Measurements from ENCODE around the gene C3orf70.

C3orf70 gene

GRCh38 chr3:185152410-185153170, at the start of gene C3orf70:
C3orf70 (minus strand) TSS chr3:185153060; CDS start chr3:185152823, 237 bp downstream.
- H3K4me3 ChIP-seq (ENCODE audit: low read depth, low read length) = peak within 1 kb of the TSS; percentile 54

GRCh38 chr3:185200639-185201038, 47.8 kb upstream of the C3orf70 start:
- no peak overlapping the region for H3K4me3 ChIP-seq (ENCODE audit: low read depth, low read length)

- no peak overlapping the region for H3K4me3 ChIP-seq (ENCODE audit: low read depth, low read length)
These were observed 46.8 kb upstream of the C3orf70 start for GRCh38 chr3:185199671-185200070.

- no peak overlapping the region for H3K4me3 ChIP-seq (ENCODE audit: low read depth, low read length)
These were observed 46.3 kb upstream of the C3orf70 start for GRCh38 chr3:185199206-185199605.

GRCh38 chr3:185197068-185197467, 44.2 kb upstream of the C3orf70 start:
- H3K4me3 ChIP-seq (ENCODE audit: low read depth, low read length) = no peak overlapping the region

- H3K4me3 ChIP-seq (ENCODE audit: low read depth, low read length) = no peak overlapping the region
These were observed 42.8 kb upstream of the C3orf70 start for GRCh38 chr3:185195652-185196051.

- no peak overlapping the region for H3K4me3 ChIP-seq (ENCODE audit: low read depth, low read length)
These were observed 36.0 kb upstream of the C3orf70 start for GRCh38 chr3:185188816-185189215.

GRCh38 chr3:185187391-185187790, 34.5 kb upstream of the C3orf70 start:
- H3K4me3 ChIP-seq (ENCODE audit: low read depth, low read length) = no peak overlapping the region

- no peak overlapping the region for H3K4me3 ChIP-seq (ENCODE audit: low read depth, low read length)
These were observed 24.0 kb upstream of the C3orf70 start for GRCh38 chr3:185176750-185177359.

- H3K4me3 ChIP-seq (ENCODE audit: low read depth, low read length) = no peak overlapping the region
These were observed 22.6 kb upstream of the C3orf70 start for GRCh38 chr3:185175370-185175987.

GRCh38 chr3:185172086-185173049, 19.5 kb upstream of the C3orf70 start:
- H3K4me3 ChIP-seq (ENCODE audit: low read depth, low read length) = no peak overlapping the region

GRCh38 chr3:185164428-185165217, 11.8 kb upstream of the C3orf70 start:
- no peak overlapping the region for H3K4me3 ChIP-seq (ENCODE audit: low read depth, low read length)

- no peak overlapping the region for H3K4me3 ChIP-seq (ENCODE audit: low read depth, low read length)
These were observed 9.8 kb upstream of the C3orf70 start for GRCh38 chr3:185162634-185163033.

- no peak overlapping the region for H3K4me3 ChIP-seq (ENCODE audit: low read depth, low read length)
These were observed 8.9 kb upstream of the C3orf70 start for GRCh38 chr3:185161761-185162160.

GRCh38 chr3:185157347-185157746, 4.5 kb upstream of the C3orf70 start:
- H3K4me3 ChIP-seq (ENCODE audit: low read depth, low read length) = no peak overlapping the region

- H3K4me3 ChIP-seq (ENCODE audit: low read depth, low read length) = no peak overlapping the region
These were observed 2.8 kb upstream of the C3orf70 start for GRCh38 chr3:185155678-185156077.

GRCh38 chr3:185153861-185154629, 1.2 kb upstream of the C3orf70 start:
- peak overlapping the region; percentile 14 for H3K4me3 ChIP-seq (ENCODE audit: low read depth, low read length)

- peak overlapping the region; percentile 54 for H3K4me3 ChIP-seq (ENCODE audit: low read depth, low read length)
These were observed 411 bp upstream of the C3orf70 start for GRCh38 chr3:185153171-185153771.

- peak overlapping the region; percentile 54 for H3K4me3 ChIP-seq (ENCODE audit: low read depth, low read length)
These were observed 873 bp downstream of the C3orf70 start for GRCh38 chr3:185151964-185152409.

Measured in iPS-11a (cell line).